ENCODE results near the gene KCTD16. TPM values are rescaled to one million over a fixed set of nuclear protein-coding genes. Genes with fewer than 3 reads are reported as not detected.

Gene KCTD16
- total RNA-seq, 1 donor from 2014 or later, result 4.8 TPM

GRCh38 chr5:144525000-144525399, 354.3 kb downstream of the KCTD16 start:
- H3K4me1 Mint-ChIP-seq, result no peaks in the 10 kb centered on the region

DNA sequence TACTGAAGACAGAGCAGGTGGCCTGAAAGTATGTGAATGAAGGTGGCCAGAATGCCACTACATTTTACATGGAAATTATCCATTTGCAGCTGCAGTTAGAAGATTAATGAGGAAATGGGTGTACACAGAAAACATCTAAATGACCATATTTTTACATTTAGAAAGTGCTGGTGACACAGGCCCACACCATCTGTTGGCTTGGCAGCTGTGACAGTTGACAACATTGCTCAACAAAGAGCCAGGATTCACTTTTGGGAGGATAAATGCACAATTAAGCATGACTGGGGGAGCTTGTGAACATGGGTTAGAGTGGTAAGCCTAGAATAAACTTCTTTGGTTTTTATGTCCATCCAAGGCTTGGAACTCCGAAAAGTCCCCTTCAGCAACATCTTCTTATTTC, 360.5 kb downstream of the KCTD16 start:
- no peak for DNase-seq (ENCODE audit: low spot score in 2 of 2, unreplicated experiment in 2 of 2)
- Mint-ChIP-seq H3K9me3 (peaks cover 43% of the 10 kb centered on the region), H3K4me3 (no peak overlapping the region), H3K27me3 (ENCODE audit: low read depth) (no peaks in the 10 kb centered on the region), H3K4me1 (no peaks in the 10 kb centered on the region), H3K27ac (no peak overlapping the region), H3K36me3 (peaks cover 3% of the 10 kb centered on the region)
- TF ChIP-seq, protein P1, sequence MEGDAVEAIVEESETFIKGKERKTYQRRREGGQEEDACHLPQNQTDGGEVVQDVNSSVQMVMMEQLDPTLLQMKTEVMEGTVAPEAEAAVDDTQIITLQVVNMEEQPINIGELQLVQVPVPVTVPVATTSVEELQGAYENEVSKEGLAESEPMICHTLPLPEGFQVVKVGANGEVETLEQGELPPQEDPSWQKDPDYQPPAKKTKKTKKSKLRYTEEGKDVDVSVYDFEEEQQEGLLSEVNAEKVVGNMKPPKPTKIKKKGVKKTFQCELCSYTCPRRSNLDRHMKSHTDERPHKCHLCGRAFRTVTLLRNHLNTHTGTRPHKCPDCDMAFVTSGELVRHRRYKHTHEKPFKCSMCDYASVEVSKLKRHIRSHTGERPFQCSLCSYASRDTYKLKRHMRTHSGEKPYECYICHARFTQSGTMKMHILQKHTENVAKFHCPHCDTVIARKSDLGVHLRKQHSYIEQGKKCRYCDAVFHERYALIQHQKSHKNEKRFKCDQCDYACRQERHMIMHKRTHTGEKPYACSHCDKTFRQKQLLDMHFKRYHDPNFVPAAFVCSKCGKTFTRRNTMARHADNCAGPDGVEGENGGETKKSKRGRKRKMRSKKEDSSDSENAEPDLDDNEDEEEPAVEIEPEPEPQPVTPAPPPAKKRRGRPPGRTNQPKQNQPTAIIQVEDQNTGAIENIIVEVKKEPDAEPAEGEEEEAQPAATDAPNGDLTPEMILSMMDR (IDR thresholded peaks at IDR 0.05; ENCODE audit: unreplicated experiment), result no peak

More at GRCh38 chr5:144525000-144525399, 354.3 kb downstream of the KCTD16 start:
- TF ChIP-seq, protein P1 (IDR thresholded peaks at IDR 0.05; ENCODE audit: unreplicated experiment), result no peak
- Mint-ChIP-seq H3K27me3 (ENCODE audit: low read depth) (no peaks in the 10 kb centered on the region), H3K36me3 (peaks cover 5% of the 10 kb centered on the region), H3K9me3 (peaks cover 36% of the 10 kb centered on the region), H3K4me3 (no peak overlapping the region), H3K27ac (no peak overlapping the region)
- DNase-seq (ENCODE audit: low spot score in 2 of 2, unreplicated experiment in 2 of 2), result no peak

Other genes with a start within 250 kb of the KCTD16 start
- 60.2 to 63.0 TPM (median 60.2 TPM) in 3 replicates for gene YIPF5, start 214 bp upstream of the KCTD16 start, total RNA-seq

Measured in mesothelial cell of epicardium (in vitro differentiated cells).